GM21528 (cell line): Measurements from ENCODE around the gene PTPRE.

Source experiments
- ATAC-seq: cut with Tn5 transposase; IDR thresholded peaks from one replicate; pipeline ENCODE4 v1.9.1; 2021; ENCODE audit warnings: mild to moderate bottlenecking, moderate library complexity; ENCODE audit not compliant: unreplicated experiment, low FRiP score

PTPRE gene

DNA sequence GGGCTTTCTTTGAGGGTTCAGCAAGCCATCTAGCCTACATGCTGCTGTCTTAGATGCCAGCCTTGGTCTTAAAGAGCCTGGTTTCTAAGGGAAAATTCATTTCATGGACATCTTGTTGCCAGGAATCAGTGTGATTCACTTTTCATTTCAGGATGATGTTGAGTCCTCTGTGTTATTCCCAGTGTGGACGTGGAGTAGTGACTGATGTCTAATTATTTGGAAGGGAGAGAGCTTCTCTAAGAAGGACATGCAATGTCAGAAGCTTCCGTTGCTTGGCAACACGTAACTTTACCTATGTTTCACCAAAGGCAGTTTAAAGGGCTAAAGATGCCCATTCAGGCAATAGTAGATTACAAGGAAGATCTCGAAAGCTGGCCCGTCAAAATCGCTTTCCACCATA lies 89.0 kb downstream of the PTPRE start:
- ATAC-seq: no peak

GRCh38 chr10:127996586-127996985 lies 89.7 kb downstream of the PTPRE start:
- ATAC-seq: no peak

GRCh38 chr10:127997271-127997670 lies 90.4 kb downstream of the PTPRE start:
- no peak for ATAC-seq

DNA sequence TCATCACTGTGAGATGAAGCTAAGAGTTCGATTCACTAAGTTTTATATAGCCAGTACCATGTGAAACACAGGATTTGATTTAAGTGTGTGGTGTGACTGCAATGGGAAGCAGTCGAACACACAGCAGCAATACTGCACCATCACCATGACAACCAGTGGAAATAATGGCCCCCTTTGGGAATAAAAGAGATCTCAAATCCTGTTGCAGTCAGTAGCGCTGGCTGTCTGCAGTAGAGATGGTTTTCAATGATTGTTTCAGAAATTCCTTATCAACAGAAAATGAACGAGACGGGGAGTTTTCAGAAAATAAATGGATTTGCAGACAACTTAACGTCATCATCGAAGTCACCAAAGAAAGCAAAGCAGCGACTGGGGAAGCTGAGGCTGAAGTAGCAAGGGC lies 91.0 kb downstream of the PTPRE start:
- ATAC-seq: no peak

GRCh38 chr10:127998501-127999144 lies 91.7 kb downstream of the PTPRE start:
- no peak for ATAC-seq

GRCh38 chr10:127999297-128000129 lies 92.6 kb downstream of the PTPRE start:
- ATAC-seq: no peak

DNA sequence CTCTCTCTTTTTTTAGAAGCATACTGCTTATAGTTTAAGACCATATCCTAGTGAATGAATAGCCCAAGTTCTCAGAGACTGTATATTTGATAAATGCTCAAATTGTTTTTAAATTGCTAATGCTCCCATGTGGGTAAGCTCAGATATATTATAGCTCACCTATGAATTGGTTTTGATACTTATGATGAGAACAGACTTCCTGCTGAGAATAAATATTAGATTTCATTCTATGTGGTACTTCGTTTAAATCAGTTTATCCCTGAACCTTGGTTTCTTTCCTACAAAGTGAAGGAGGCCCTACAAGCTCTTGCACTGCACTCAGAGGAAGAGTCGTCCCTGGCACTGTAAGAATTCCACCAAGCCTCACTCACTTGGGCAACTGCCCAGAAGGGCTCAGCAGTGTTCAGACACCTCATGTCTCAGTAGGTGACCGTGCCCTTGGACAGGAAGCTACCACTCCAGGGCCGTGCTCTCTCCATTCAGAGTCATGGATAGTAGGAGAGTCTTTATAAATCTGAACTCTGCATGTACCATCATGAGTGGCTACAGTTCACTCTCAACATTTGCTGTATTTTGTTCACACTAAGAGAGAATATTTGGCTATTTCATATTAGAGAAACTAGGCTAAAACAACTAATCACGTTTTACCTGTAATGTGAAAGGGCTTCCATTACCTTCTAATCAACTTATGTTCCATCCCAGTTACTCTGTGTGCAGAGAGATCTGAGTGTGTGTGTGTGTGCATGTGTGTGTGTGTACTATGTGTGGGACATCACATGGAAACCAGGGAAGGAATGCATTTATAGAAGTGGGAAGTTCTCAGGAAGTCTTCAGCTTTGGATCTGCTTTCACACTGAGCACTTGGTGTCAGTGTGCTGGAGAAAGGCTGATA lies 93.8 kb downstream of the PTPRE start:
- no peak for ATAC-seq

DNA sequence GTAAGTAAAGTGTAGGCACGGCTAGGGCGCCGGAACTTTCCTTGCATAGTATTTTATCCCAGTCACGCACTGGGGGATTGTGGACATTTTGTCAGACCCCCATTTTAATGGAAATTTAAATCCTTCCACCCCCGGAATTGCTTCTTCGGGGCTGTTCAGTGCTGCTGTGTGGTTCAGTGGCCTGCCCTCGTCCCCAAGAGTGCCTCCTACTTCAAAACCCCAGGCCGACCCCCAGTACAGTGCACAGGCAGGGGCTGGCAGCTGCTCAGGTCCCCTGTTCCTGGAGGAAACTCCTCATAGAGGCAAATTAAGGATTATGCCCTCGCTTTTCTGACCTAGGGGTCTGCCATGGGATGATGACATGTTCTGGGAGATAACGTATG lies 94.5 kb downstream of the PTPRE start:
- ATAC-seq: no peak

GRCh38 chr10:128001849-128002248 lies 94.9 kb downstream of the PTPRE start:
- ATAC-seq: no peak

GRCh38 chr10:128003521-128003920 lies 96.6 kb downstream of the PTPRE start:
- no peak for ATAC-seq

DNA sequence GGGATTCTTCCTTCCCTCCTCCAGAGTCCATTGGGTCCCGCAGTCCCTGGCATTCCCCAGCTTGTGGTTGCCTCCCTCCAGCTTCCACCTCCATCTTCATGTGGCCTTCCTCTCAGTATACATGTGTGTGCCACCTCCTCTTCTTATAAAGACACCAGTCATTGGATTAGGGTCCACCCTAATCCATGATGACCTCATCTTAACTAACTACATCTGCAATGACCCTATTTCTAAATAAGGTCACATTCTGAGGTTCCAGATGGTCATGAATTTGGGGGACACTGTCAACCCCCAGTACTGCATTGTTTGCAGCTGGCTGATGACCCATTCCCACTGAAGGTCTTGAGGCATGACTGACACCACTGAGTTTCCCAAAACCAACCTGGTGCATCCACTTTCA lies 99.0 kb downstream of the PTPRE start:
- no peak for ATAC-seq

GRCh38 chr10:128007056-128007455 lies 100.2 kb downstream of the PTPRE start:
- ATAC-seq: no peak

DNA sequence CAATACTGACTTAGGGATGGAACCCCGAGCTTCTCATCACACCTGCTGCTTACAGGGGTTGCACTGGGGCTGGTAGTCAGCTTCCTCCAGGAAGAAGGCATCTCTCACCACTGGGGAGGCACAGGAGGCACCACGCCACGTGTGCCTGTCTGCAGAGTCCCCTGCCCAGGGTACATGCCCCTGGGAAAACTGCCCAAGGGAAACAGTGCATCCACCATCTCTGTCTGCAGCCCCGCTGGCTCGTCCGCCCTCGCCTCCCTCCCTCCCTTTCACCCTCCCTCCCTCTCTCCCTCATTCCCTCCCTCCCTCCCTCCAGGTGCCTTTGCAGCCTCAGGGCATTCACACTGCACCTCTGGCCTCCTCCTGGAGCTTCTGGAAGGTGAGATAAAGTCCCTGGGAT lies 101.1 kb downstream of the PTPRE start:
- no peak for ATAC-seq

GRCh38 chr10:128008521-128009250 lies 101.8 kb downstream of the PTPRE start:
- ATAC-seq: no peak

DNA sequence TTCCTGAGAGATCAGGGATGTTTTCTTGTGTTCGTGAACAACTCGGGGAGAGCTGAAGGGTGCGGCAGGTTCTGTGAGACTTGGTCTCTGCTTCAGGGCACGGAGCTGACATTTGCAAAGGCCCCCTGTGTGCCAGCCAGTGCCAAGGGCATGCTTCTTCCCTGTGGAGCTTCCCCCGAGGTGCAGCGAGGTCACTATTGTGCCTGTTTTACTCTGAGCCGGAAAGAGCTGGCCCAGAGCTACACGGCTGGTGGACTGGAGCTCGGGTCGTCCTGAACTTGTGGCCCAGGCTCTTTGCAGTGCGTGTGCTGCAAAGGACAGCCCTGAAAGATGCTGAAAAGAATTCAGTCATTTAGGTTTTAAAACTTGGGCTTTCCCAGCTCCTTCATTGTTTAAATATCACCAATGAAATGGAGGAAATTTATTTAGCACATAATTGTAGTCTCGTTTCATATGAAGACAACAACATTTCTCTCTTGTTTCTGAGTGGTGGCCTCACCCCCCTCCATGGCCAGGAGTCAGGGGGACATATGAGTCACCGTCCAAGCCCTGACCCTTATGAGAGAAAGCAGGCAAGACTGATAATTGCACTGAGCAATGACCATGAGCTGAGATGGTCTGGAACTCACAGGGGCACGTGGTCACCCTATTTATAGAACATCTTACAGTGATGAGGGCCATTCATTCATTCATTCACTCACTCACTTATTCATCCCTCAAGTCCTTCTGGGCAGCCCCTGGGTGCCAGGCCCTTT lies 102.6 kb downstream of the PTPRE start:
- no peak for ATAC-seq

DNA sequence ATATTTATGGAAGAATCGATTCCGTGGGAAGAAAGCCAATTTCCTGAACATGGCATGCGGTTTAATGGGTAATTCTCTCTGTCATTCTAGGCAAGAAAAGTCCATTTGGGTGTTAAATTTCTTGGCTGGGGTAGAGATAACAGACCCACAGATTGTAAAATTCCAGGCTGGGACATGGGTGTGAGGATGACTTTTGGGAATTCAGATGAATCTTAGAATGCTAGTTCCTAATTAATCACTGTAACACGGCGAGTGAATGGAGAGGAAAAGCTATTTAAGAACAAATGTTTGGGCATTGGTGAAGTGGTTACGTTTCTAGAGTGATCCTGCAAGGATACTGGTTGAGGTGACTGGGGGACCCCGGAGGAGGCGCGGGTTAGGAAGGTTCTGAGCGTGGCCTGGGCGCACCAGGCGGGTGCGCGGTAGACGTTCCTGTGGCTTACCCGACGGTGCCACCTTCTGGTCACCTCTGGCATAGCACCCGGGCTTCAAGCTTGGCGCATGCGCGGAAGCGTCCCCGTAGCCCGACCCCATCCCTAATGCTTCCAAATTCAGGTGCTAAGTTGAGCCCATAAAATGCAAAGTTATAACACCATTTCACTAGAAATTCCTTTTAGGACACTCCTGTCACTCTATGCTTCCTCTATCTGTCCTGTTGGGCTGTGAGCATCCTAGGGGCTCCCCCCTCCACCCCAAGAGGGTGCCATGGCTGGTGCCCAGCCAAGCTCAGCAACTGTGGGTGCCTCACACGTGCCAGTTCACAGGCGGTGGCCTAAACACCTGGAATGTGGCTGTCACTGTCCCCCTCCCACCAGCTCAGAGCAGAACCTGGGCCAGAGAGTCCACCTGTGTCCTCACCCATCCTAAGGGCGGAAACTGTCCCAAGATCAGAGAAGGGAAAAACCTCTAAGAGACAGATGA lies 104.4 kb downstream of the PTPRE start:
- peak; percentile 80 for ATAC-seq

DNA sequence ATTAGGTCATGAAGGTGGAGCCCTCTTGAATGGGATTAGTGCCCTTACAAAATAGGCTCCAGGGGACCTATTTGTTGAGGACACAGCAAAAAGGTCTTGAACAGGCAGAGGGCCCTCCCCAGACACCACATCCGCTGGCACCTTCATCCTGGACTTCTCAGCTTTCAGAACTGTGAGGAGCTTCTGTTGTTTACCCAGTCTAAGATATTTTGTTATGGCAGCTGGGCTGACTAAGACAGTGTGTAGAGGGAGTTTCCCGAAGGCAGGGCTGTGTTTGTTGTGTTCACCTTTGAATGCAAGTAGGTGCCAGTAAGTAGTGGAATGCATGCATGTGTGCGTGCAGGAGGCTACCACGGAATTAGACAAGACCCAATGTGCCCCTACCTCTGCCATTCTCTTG lies 106.7 kb downstream of the PTPRE start:
- ATAC-seq: no peak

GRCh38 chr10:128014236-128014635 lies 107.3 kb downstream of the PTPRE start:
- no peak for ATAC-seq
